Neural progenitor cell (in vitro differentiated cells): ENCODE results near the gene MED17.

Source experiments
- CTCF ChIP-seq: fragments of 200-600 bp; sonication (generic); IDR thresholded peaks from 2 replicates; pipeline ENCODE4 v1.5.1; 2017; ENCODE audit warnings: antibody characterized with exemption, mild to moderate bottlenecking
- EZH2 ChIP-seq: fragments of 200-600 bp; sonication (generic); IDR thresholded peaks from 2 replicates; pipeline ENCODE4 v1.6.1; 2017; ENCODE audit warnings: antibody characterized with exemption, mild to moderate bottlenecking, moderate library complexity
- EZH2phosphoT487 ChIP-seq: fragments of 200-600 bp; sonication (generic); IDR thresholded peaks from 2 replicates; pipeline ENCODE4 v1.6.1; 2017; ENCODE audit warnings: antibody characterized with exemption

GRCh38 chr11:93838967-93839366 lies 54.9 kb downstream of the MED17 start:
- TF ChIP-seq EZH2 = no peak
- TF ChIP-seq CTCF = no peak
- no peak for TF ChIP-seq EZH2phosphoT487
